GM21717 (cell line): Measurements from ENCODE around the gene GPR173.

Source experiments
- ATAC-seq: cut with Tn5 transposase; IDR thresholded peaks from one replicate; pipeline ENCODE4 v1.9.1; 2021; ENCODE audit warnings: mild to moderate bottlenecking, moderate library complexity; ENCODE audit not compliant: unreplicated experiment

GPR173 gene, protein sequence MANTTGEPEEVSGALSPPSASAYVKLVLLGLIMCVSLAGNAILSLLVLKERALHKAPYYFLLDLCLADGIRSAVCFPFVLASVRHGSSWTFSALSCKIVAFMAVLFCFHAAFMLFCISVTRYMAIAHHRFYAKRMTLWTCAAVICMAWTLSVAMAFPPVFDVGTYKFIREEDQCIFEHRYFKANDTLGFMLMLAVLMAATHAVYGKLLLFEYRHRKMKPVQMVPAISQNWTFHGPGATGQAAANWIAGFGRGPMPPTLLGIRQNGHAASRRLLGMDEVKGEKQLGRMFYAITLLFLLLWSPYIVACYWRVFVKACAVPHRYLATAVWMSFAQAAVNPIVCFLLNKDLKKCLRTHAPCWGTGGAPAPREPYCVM

GRCh38 chrX:53048169-53049126, at the start of gene GPR173:
Gene GPR173, plus strand, starts transcription at chrX:53048789. Its CDS starts 27,833 bp downstream, at chrX:53076622.
- ATAC-seq: no peak

DNA sequence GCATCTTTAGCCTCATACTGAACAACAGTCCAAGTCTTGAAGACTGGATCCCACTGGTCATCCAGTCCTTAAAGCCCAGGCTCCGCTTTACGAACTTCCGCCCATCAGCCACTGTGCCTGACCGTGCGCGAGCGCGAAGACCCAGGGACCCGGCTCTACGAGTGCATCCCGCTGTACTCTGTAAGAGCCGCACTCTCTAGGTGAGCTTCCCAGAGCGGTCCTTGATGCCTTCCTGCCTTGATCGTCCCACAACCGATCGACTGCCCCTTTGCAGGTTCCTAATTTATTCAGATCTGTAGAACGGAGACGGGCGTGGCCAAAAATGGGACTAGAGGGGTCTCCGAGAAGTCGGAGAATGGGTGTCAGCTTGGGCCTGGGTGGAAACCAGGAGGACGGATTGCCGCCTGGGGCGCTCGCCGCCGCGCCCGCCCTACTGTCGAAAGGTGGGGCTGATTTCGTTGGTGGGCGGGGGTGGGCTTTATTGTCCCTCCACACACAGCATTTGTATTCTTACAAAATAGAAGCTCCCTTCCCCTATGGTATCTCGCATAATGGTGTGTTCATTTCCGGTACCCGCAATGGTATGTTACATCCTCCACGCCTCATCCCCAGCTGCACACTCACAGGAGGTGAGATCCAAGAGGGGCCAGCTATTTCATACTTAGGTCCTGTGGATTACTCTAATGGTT, 48.0 kb upstream of the GPR173 start:
- no peak for ATAC-seq

- no peak for ATAC-seq
These were observed 46.6 kb upstream of the GPR173 start for GRCh38 chrX:53001958-53002357.

DNA sequence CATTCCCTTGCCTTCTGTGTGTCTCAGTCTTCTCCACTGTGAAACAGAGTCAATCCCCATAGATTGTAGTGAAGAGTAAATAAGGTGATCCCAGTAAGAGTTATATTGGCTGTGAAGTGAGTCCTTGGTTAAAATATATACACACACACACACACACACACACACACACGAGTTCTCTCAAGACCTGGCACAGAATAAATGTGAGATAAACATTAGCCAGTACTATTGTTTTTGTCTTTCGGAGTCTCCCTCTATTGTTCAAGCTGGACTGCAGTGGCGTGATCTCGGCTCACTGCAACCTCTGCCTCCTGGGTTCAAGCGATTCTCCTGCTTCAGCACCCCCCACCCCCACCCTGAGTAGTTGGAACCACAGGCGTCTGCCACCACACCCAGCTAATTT, 45.5 kb upstream of the GPR173 start:
- ATAC-seq: no peak

GRCh38 chrX:53004038-53004437, 44.6 kb upstream of the GPR173 start:
- no peak for ATAC-seq

DNA sequence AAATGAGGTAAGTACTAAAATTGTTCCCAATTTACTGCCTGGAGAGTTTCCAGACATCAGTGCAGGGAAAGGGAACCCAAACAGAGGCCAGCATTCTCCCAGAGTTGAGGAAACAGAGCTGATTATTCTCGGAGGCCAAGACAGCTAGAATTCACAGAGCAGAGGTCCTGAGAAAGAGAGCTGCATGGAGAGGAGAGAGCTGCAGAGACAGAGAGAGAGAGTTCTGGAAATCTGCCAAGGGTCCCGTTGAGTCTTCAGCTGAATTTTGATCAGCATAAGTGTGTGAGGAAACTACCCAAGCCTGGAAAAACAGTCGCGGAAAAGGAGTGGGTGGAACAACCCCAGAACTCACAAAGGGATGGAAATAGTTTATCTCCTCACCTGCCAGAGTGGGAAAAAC, 43.8 kb upstream of the GPR173 start:
- ATAC-seq: no peak

- no peak for ATAC-seq
These were observed 43.3 kb upstream of the GPR173 start for GRCh38 chrX:53005327-53005726.

GRCh38 chrX:53009032-53009431, 39.6 kb upstream of the GPR173 start:
- no peak for ATAC-seq

DNA sequence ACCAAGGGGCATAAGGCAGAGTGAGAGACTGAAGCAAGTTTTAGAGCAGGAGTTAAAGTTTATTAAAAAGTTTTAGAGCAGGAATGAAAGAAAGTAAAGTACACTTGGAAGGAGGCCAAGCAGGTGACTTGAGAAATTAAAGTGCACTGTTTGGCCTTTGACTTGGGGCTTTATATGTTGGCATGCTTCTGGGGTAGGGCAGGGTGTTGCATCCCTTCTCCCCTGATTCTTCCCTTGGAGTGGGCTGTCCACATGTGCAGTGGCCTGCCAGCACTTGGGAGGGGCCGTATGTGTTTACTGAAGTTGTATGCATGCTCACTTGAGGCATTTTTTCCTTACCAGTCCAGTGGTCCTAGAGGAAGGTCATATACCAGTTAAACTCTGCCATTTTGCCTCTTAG, 35.3 kb upstream of the GPR173 start:
- no peak for ATAC-seq

- ATAC-seq: no peak
These were observed 30.0 kb upstream of the GPR173 start for GRCh38 chrX:53018627-53019026.

GRCh38 chrX:53022381-53022780, 26.2 kb upstream of the GPR173 start:
- ATAC-seq: no peak

- no peak for ATAC-seq
These were observed 19.9 kb upstream of the GPR173 start for GRCh38 chrX:53028678-53029077.

DNA sequence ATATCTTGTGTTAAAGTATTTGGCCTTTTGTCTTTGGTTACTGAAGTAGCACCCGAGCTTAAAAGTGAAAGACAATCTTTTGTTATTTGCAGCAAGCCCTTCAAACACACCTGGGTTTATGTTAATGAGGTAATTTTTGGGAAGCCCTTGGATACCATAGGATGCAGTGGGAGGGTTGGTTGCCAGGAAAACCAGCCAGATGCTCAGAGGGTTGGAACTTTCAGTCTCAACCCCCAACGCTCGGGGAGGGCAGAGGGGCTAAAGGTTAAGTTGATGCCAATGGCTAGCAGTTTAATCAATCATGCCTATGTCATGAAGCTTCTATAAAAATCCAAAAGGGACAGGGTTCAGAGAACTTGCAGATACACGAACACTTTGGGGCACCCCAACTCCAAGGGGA, 17.2 kb upstream of the GPR173 start:
- ATAC-seq: no peak

- no peak for ATAC-seq
These were observed 12.4 kb upstream of the GPR173 start for GRCh38 chrX:53036149-53036548.

GRCh38 chrX:53039236-53039635, 9.4 kb upstream of the GPR173 start:
- no peak for ATAC-seq

- ATAC-seq: no peak
These were observed 3.6 kb upstream of the GPR173 start for GRCh38 chrX:53044995-53045394.

DNA sequence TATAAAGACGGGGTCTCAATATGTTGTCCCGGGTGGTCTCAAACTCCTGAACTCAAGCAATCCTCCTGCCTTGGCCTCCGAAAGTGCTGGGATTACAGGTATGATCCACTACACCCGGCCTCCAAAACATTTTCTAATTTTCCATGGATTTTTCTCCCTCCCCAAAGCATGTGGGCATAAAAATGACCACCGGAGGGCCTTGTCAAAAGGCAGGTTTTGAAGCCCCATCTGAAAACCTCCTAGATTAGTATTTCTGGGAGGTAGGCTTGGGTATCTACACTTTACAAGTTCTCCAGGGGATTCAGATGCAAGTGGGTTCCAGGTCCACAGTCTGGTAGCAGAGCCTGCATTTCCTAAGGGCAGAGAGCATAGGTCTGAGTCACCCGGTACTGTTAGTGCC, 1.4 kb upstream of the GPR173 start:
- no peak for ATAC-seq

DNA sequence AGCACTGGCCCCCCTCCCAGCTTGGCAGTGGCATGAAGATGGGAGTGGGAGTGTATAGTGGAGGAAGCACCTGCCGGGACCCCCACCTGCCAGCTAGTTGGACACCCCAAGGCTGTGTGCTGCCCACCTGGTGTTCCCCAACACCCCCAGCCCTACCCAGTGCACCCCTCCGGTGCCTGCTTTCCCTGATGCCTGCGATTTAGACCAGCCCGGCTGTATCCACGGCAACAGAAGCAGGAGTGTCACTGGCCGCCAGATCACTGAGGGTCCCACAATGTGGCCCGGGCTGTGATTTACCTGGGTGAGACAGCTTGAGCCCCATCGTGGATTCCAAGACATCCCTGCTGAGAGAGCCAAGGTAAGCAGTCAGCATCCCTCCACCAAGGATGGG, 533 bp downstream of the GPR173 start:
- ATAC-seq: no peak

DNA sequence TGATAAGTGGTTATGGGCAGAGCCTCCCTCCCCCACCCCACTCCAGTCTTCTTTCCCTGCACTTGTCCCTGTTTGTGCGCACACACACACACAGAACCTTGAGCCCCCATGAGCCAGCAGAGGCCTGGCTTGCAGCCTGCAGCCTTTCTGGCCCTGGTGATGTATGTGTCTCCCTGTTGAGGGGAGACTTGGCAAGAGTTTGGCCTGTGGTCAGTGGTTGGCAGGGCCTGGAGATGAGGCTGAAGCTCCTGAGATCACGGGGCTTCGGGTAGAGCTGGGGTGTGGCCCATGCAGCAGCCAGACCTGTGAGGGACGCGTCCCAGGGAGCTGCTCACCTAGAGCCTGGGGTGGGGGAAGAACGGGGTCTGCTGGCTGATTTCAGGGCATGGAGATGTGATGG, 2.3 kb downstream of the GPR173 start:
- no peak for ATAC-seq

DNA sequence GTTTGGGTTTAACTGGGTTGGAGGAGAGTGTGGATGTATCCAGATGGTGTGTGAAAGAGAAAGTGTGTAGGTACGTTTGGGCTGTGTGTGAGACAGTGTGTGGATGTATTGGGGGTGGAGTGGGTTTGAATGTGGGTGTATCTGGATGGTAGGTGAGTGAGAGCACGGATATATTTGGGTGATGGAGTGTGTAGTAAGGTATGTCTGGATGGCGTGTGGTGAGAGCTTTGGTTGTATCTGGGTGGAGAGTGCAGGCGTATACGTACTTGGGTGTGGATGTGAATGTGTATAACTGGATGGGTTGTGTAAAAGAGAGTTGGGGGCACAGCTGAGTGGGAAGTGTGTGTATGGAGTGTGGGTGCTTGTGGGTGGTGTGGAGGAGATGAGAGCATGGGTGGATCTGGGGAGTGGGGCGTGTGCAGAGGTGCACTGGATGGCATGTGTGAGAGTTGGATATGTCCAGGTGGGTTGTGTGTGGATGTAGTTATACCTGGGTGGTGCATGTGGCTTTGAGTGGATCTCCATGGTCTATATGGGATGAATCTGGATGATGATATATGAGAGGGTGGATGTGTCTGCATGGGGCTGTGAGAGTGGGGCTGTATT, 6.8 kb downstream of the GPR173 start:
- no peak for ATAC-seq

DNA sequence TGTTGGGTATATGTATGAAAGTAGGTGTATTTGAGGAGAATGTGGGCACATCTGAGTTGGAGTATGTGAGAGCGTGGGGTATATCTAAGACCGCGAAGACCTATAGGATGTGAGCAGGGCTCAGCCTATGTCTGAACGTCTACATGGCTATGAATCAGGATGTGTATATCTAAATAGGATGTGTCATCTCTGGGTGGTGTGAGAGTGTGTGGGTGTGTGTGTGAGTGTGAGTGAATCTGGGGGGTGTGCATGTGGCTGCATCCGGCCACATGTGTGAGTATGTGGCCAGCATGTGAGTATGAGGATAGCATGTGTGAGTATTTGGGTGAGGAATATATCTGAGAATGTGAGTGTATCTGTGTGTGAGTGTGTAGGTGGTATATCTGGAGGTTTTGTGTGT, 7.7 kb downstream of the GPR173 start:
- ATAC-seq: no peak
